MCF 10A (cell line): ENCODE results near the gene RPN1. TPM values are rescaled to one million over a fixed set of nuclear protein-coding genes. Genes with fewer than 3 reads are reported as not detected.

ENCODE experiments used
- BruUV-seq: library from RNA; stranded (reverse); fragments of 400-500 nt; replicated peaks from 2 replicates; lab custom pipeline; 2021; lab: Mats Ljungman, UMichigan
- CTCF ChIA-PET: fragments of 300-600 bp; sonication (Branson Sonifier 250); formaldehyde crosslinking; extraction: SDS; loops from one replicate; lab custom pipeline; 2021; ENCODE audit warnings: antibody characterized with exemption, inconsistent platforms; lab: Yijun Ruan, JAX
- POLR2A ChIA-PET: fragments of 300-600, 350-650 bp; sonication (Branson Sonifier 250); formaldehyde crosslinking; extraction: SDS; loops from one replicate; lab custom pipeline; 2020; ENCODE audit warnings: antibody characterized with exemption, inconsistent platforms; lab: Yijun Ruan, JAX
- DNase-seq: peaks from one replicate; pipeline ENCODE4 v3.0.0-alpha.2; 2018; ENCODE audit not compliant: unreplicated experiment
- H3K27ac Mint-ChIP-seq: one replicate; pipeline ENCODE4 v1.8.0; 2022; ENCODE audit warnings: mild to moderate bottlenecking, low read depth, mixed read lengths; ENCODE audit not compliant: unreplicated experiment
- H3K27me3 Mint-ChIP-seq: one replicate; pipeline ENCODE4 v1.8.0; 2022; ENCODE audit warnings: mixed read lengths; ENCODE audit not compliant: insufficient read depth, unreplicated experiment
- H3K36me3 Mint-ChIP-seq: one replicate; pipeline ENCODE4 v1.8.0; 2022; ENCODE audit warnings: mild to moderate bottlenecking, moderate library complexity, mixed read lengths; ENCODE audit not compliant: insufficient read depth, unreplicated experiment
- H3K4me1 Mint-ChIP-seq: one replicate; pipeline ENCODE4 v1.8.0; 2022; ENCODE audit warnings: mixed read lengths; ENCODE audit not compliant: insufficient read depth, unreplicated experiment
- H3K4me3 Mint-ChIP-seq: one replicate; pipeline ENCODE4 v1.8.0; 2022; ENCODE audit warnings: mild to moderate bottlenecking, moderate library complexity, mixed read lengths; ENCODE audit not compliant: unreplicated experiment
- H3K9me3 Mint-ChIP-seq: one replicate; pipeline ENCODE4 v1.8.0; 2022; ENCODE audit warnings: mixed read lengths; ENCODE audit not compliant: unreplicated experiment
- CTCF ChIP-seq: fragments of 200-600 bp; IDR thresholded peaks from one replicate; pipeline ENCODE4 v1.8.0; 2022; ENCODE audit warnings: antibody characterized with exemption, mild to moderate bottlenecking; ENCODE audit not compliant: unreplicated experiment
- intact Hi-C: fragments of 100-400 bp; cut with micrococcal nuclease; formaldehyde crosslinking; loops from 2 replicates; pipeline ENCODE4 v1.14.1; 2022
- total RNA-seq: library from RNA; stranded (reverse); gene quantifications from 2 replicates; pipeline ENCODE4 v1.2.3, GENCODE V29; 2022

RPN1 gene
- total RNA-seq, 1 experiment from 2014 or later = 240 TPM

- POLR2A ChIA-PET = no interaction called here
- Mint-ChIP-seq H3K4me3 (no peak overlapping the region), H3K27me3 (no peaks in the 10 kb centered on the region), H3K36me3 (no peaks in the 10 kb centered on the region), H3K9me3 (no peaks in the 10 kb centered on the region), H3K27ac (no peak overlapping the region), H3K4me1 (no peaks in the 10 kb centered on the region)
- intact Hi-C loops = no loop called here
- no peak for TF ChIP-seq CTCF
- BruUV-seq = no TSS peak
- DNase-seq = no peak
- CTCF ChIA-PET = interaction anchor here (0.7 kb wide), 1 partner anchor 66 kb away, joined by 3 read pairs; no protein-coding TSS in a partner anchor
Measured at GRCh38 chr3:128674161-128674784, 23.7 kb upstream of the RPN1 start.

GRCh38 chr3:128667641-128668040 lies 17.0 kb upstream of the RPN1 start:
- POLR2A ChIA-PET = interaction anchor here (1.6 kb wide), 1 partner anchor 13 kb away, joined by 10 read pairs; no protein-coding TSS in a partner anchor
- Mint-ChIP-seq H3K27ac (no peak overlapping the region), H3K9me3 (no peaks in the 10 kb centered on the region), H3K4me1 (no peaks in the 10 kb centered on the region), H3K27me3 (peaks cover 23% of the 10 kb centered on the region), H3K4me3 (no peak overlapping the region), H3K36me3 (peaks cover 6% of the 10 kb centered on the region)
- no TSS peak for BruUV-seq
- intact Hi-C loops = no loop called here
- no peak for DNase-seq
- no peak for TF ChIP-seq CTCF
- CTCF ChIA-PET = interaction anchor here (0.6 to 5.0 kb wide), 2 partner anchors 13 to 40 kb away, joined by 3 to 37 read pairs; no protein-coding TSS in a partner anchor

GRCh38 chr3:128665362-128666021 lies 14.9 kb upstream of the RPN1 start:
- no peaks in the 10 kb centered on the region for H3K9me3 Mint-ChIP-seq
- H3K4me3 Mint-ChIP-seq = no peak overlapping the region
- CTCF ChIA-PET = interaction anchor here (0.6 to 5.0 kb wide), 3 partner anchors 8 to 29 kb away, joined by 3 to 37 read pairs (median 3); no protein-coding TSS in a partner anchor
- peaks cover 23% of the 10 kb centered on the region for H3K27me3 Mint-ChIP-seq
- no TSS peak for BruUV-seq
- no peak overlapping the region for H3K27ac Mint-ChIP-seq
- peaks cover 6% of the 10 kb centered on the region for H3K36me3 Mint-ChIP-seq
- H3K4me1 Mint-ChIP-seq = no peaks in the 10 kb centered on the region
- POLR2A ChIA-PET = interaction anchor here (0.7 to 1.0 kb wide), 3 partner anchors 15 to 214 kb away, joined by 3 to 5 read pairs (median 4); partner anchors contain the start of gene ACAD9
- intact Hi-C loops = no loop called here
- DNase-seq = no peak
- no peak for TF ChIP-seq CTCF

- H3K4me1 Mint-ChIP-seq = no peaks in the 10 kb centered on the region
- no peaks in the 10 kb centered on the region for H3K9me3 Mint-ChIP-seq
- ChIA-PET CTCF (interaction anchor here (0.6 to 2.2 kb wide), 2 partner anchors 17 to 216 kb away, joined by 3 to 9 read pairs; no protein-coding TSS in a partner anchor), POLR2A (interaction anchor here (0.7 to 2.9 kb wide), 4 partner anchors 12 to 220 kb away, joined by 3 to 13 read pairs (median 4); partner anchors contain the start of gene RPN1)
- intact Hi-C loops = loop anchor here (2.0 kb wide), 1 partner anchor 32 kb away; no protein-coding TSS in a partner anchor
- no peak for TF ChIP-seq CTCF
- no peak overlapping the region for H3K27ac Mint-ChIP-seq
- H3K36me3 Mint-ChIP-seq = peaks cover 6% of the 10 kb centered on the region
- no peak for DNase-seq
- no peak overlapping the region for H3K4me3 Mint-ChIP-seq
- BruUV-seq = no TSS peak
- peaks cover 23% of the 10 kb centered on the region for H3K27me3 Mint-ChIP-seq
Measured at GRCh38 chr3:128663151-128663550, 12.5 kb upstream of the RPN1 start.
